IPS-NIHi7 (cell line): ENCODE measurements around the gene NUDT7.
A peak's percentile ranks its signal among the peaks of the same experiment; 100 is the strongest.

Source experiments
- DNase-seq: peaks from one replicate; pipeline ENCODE4 v3.0.0; 2012; ENCODE audit warnings: mixed read lengths; ENCODE audit errors: extremely low spot score

NUDT7 gene

GRCh38 chr16:77780378-77780837 is 58.1 kb downstream of the NUDT7 start:
- DNase-seq: peak; percentile 22

GRCh38 chr16:77781091-77781490 is 58.8 kb downstream of the NUDT7 start:
- no peak for DNase-seq

- DNase-seq: peak; percentile 29
Observed at GRCh38 chr16:77782694-77783093, 60.4 kb downstream of the NUDT7 start.

GRCh38 chr16:77784441-77785372 is 62.4 kb downstream of the NUDT7 start:
- DNase-seq: no peak

GRCh38 chr16:77785373-77785764 is 63.1 kb downstream of the NUDT7 start:
- DNase-seq: no peak

GRCh38 chr16:77786186-77786847 is 64.0 kb downstream of the NUDT7 start:
- DNase-seq: no peak

- DNase-seq: no peak
Observed at GRCh38 chr16:77787452-77787851, 65.1 kb downstream of the NUDT7 start.

GRCh38 chr16:77788181-77789084 is 66.1 kb downstream of the NUDT7 start, which contains the start of gene VAT1L:
TSS of gene VAT1L (plus strand) at chr16:77788564. CDS start at chr16:77788683, 119 bp downstream.
- DNase-seq: peak; percentile 70

GRCh38 chr16:77789085-77790008 is 67.0 kb downstream of the NUDT7 start:
- DNase-seq: peak; percentile 23

GRCh38 chr16:77790009-77790372 is 67.7 kb downstream of the NUDT7 start:
- no peak for DNase-seq

GRCh38 chr16:77790912-77791311 is 68.6 kb downstream of the NUDT7 start:
- no peak for DNase-seq
